Cardiac septum (tissue), 1 donor: ENCODE results near the gene GTF2F2. TPM values are rescaled to one million over a fixed set of nuclear protein-coding genes. Genes with fewer than 3 reads are reported as not detected.

Source experiments
- DNase-seq: peaks from one replicate; pipeline ENCODE4 v3.0.0-alpha.2; 2020; ENCODE audit warnings: low spot score
- intact Hi-C: fragments of 100-400 bp; cut with DNase I; formaldehyde crosslinking; loops from one replicate; pipeline ENCODE4 v1.14.0; 2022
- total RNA-seq: library from RNA; stranded (reverse); fragmentation: NEBNext Ultra II Directional; extraction: Animal tissue kit (Norgen Biotek cat#: 25700); gene quantifications from one replicate; pipeline ENCODE4 v1.2.1, GENCODE V29; 2021
- donor health status: DM: no; HTN: no; CAD: no.

The GTF2F2 gene
- total RNA-seq, 1 donor from 2014 or later, result 20.2 TPM

- intact Hi-C loops, result loop anchor here (10.0 kb wide), 1 partner anchor 66 kb away; no protein-coding TSS in a partner anchor
- DNase-seq, result no peak
Observed at GRCh38 chr13:45200701-45201232, 80.5 kb downstream of the GTF2F2 start, which contains the start of gene KCTD4. KCTD4 (minus strand) TSS chr13:45201045; CDS start chr13:45194567, 6,478 bp downstream.

- intact Hi-C loops, result loop anchor here (10.0 kb wide), 1 partner anchor 70 kb away; no protein-coding TSS in a partner anchor
Observed at GRCh38 chr13:45205124-45205523, 84.8 kb downstream of the GTF2F2 start.

GRCh38 chr13:45206340-45206739 lies 86.0 kb downstream of the GTF2F2 start:
- intact Hi-C loops, result loop anchor here (10.0 kb wide), 1 partner anchor 72 kb away; no protein-coding TSS in a partner anchor
- no peak for DNase-seq

More at GRCh38 chr13:45205124-45205523, 84.8 kb downstream of the GTF2F2 start:
- DNase-seq, result no peak

- intact Hi-C loops, result loop anchor here (10.0 kb wide), 1 partner anchor 73 kb away; no protein-coding TSS in a partner anchor
- no peak for DNase-seq
Observed at GRCh38 chr13:45207319-45207718, 87.0 kb downstream of the GTF2F2 start.

- intact Hi-C loops, result loop anchor here (10.0 kb wide), 1 partner anchor 73 kb away; no protein-coding TSS in a partner anchor
- no peak for DNase-seq
Observed at GRCh38 chr13:45208132-45208531, 87.8 kb downstream of the GTF2F2 start.

- no peak for DNase-seq
- intact Hi-C loops, result loop anchor here (10.0 kb wide), 1 partner anchor 74 kb away; no protein-coding TSS in a partner anchor
Observed at GRCh38 chr13:45209229-45209628, 88.9 kb downstream of the GTF2F2 start.

- intact Hi-C loops, result no loop called here
- no peak for DNase-seq
Observed at GRCh38 chr13:45215392-45216077, 95.2 kb downstream of the GTF2F2 start.

- DNase-seq, result no peak
- intact Hi-C loops, result no loop called here
Observed at GRCh38 chr13:45216193-45216592, 95.9 kb downstream of the GTF2F2 start.

- intact Hi-C loops, result no loop called here
- DNase-seq, result no peak
Observed at GRCh38 chr13:45218689-45219088, 98.4 kb downstream of the GTF2F2 start.

GRCh38 chr13:45219123-45219891 lies 99.0 kb downstream of the GTF2F2 start:
- intact Hi-C loops, result no loop called here

GRCh38 chr13:45219938-45220375 lies 99.6 kb downstream of the GTF2F2 start:
- intact Hi-C loops, result no loop called here
- DNase-seq, result no peak

More at GRCh38 chr13:45219123-45219891, 99.0 kb downstream of the GTF2F2 start:
- DNase-seq, result no peak

- intact Hi-C loops, result no loop called here
Observed at GRCh38 chr13:45220403-45220802, 100.1 kb downstream of the GTF2F2 start.

GRCh38 chr13:45222516-45222915 lies 102.2 kb downstream of the GTF2F2 start:
- no peak for DNase-seq
- intact Hi-C loops, result no loop called here

More at GRCh38 chr13:45220403-45220802, 100.1 kb downstream of the GTF2F2 start:
- no peak for DNase-seq

GRCh38 chr13:45222919-45223318 lies 102.6 kb downstream of the GTF2F2 start:
- no peak for DNase-seq
- intact Hi-C loops, result no loop called here

- intact Hi-C loops, result no loop called here
Observed at GRCh38 chr13:45224176-45224575, 103.9 kb downstream of the GTF2F2 start.

GRCh38 chr13:45225370-45225769 lies 105.1 kb downstream of the GTF2F2 start:
- DNase-seq, result no peak
- intact Hi-C loops, result no loop called here

More at GRCh38 chr13:45224176-45224575, 103.9 kb downstream of the GTF2F2 start:
- DNase-seq, result no peak

- no peak for DNase-seq
- intact Hi-C loops, result no loop called here
Observed at GRCh38 chr13:45226024-45226423, 105.7 kb downstream of the GTF2F2 start.

GRCh38 chr13:45228002-45228401 lies 107.7 kb downstream of the GTF2F2 start:
- intact Hi-C loops, result no loop called here
- DNase-seq, result no peak

GRCh38 chr13:45229172-45229571 lies 108.9 kb downstream of the GTF2F2 start:
- intact Hi-C loops, result no loop called here

GRCh38 chr13:45231305-45231704 lies 111.0 kb downstream of the GTF2F2 start:
- no peak for DNase-seq
- intact Hi-C loops, result no loop called here

More at GRCh38 chr13:45229172-45229571, 108.9 kb downstream of the GTF2F2 start:
- DNase-seq, result no peak
